Muscle layer of duodenum (tissue), 2 donors: ENCODE results near the gene NPLOC4.

Experiments used
- H3K27ac ChIP-seq: one replicate; pipeline ENCODE4 v1.7.0; 2013; ENCODE audit warnings: mild to moderate bottlenecking, low read length
- H3K27me3 ChIP-seq: one replicate; pipeline ENCODE4 v1.7.0; 2013; ENCODE audit warnings: low read depth, mild to moderate bottlenecking, control low read depth, low read length
- H3K36me3 ChIP-seq, 2 donors: one replicate each; pipeline ENCODE4 v1.7.0; 2013; ENCODE audit warnings: low read length in 2 of 2, control low read depth in 1 of 2, mild to moderate bottlenecking in 1 of 2; ENCODE audit not compliant: insufficient read depth in 2 of 2, control insufficient read depth in 1 of 2
- H3K4me1 ChIP-seq, 2 donors: one replicate each; pipeline ENCODE4 v1.7.0; 2013; ENCODE audit warnings: low read length in 2 of 2, mild to moderate bottlenecking in 2 of 2, control low read depth in 1 of 2, moderate library complexity in 1 of 2; ENCODE audit not compliant: insufficient read depth in 2 of 2, control insufficient read depth in 1 of 2
- H3K4me3 ChIP-seq, 2 donors: one replicate each; pipeline ENCODE4 v1.7.0; 2013; ENCODE audit warnings: low read length in 2 of 2, low read depth in 1 of 2, mild to moderate bottlenecking in 1 of 2
- H3K9me3 ChIP-seq, 2 donors: one replicate each; pipeline ENCODE4 v1.7.0; 2013; ENCODE audit warnings: low read length in 2 of 2, control low read depth in 1 of 2, mild to moderate bottlenecking in 1 of 2; ENCODE audit not compliant: control insufficient read depth in 1 of 2
- donor health status: healthy.

Gene NPLOC4

GRCh38 chr17:81542431-81543338, 94.2 kb downstream of the NPLOC4 start:
- peaks cover 7 to 91% of the 10 kb centered on the region in 2 donors for H3K36me3 ChIP-seq
- no peaks in the 10 kb centered on the region for H3K9me3 ChIP-seq
- H3K27ac ChIP-seq = no peak overlapping the region
- no peaks in the 10 kb centered on the region for H3K4me1 ChIP-seq
- no peak overlapping the region for H3K4me3 ChIP-seq
- H3K27me3 ChIP-seq = peaks cover 1% of the 10 kb centered on the region

DNA sequence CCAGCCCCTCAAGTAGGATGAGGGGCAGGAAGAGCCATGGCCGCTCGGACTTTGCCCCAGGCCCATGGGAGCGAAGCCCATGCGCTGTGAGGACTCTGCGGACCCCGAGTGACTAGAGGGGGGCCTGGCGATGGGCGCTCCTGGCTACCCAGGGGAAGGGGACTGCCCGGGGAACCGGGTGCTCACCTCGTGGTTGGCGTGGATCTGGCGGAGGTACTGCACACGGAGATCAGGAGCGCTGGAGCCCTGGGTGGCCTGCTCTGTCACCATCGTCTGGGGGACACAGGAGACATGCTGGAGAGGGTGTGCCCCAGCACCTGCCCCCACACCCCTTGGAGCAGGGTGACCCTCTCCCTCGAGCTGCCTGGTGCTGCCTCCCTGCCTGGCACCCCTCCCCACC, 95.8 kb downstream of the NPLOC4 start:
- Histone ChIP-seq H3K27me3 (peaks cover 10% of the 10 kb centered on the region), H3K9me3 (no peaks in the 10 kb centered on the region), H3K4me1 (peaks cover 0 to 11% of the 10 kb centered on the region in 2 donors), H3K4me3 (no peak overlapping the region), H3K27ac (no peak overlapping the region), H3K36me3 (peaks cover 7 to 75% of the 10 kb centered on the region in 2 donors)

- no peak overlapping the region for H3K4me3 ChIP-seq
- peaks cover 0 to 11% of the 10 kb centered on the region in 2 donors for H3K4me1 ChIP-seq
- H3K27me3 ChIP-seq = peaks cover 14% of the 10 kb centered on the region
- H3K27ac ChIP-seq = no peak overlapping the region
- peaks cover 0 to 3% of the 10 kb centered on the region in 2 donors for H3K9me3 ChIP-seq
- peaks cover 7 to 70% of the 10 kb centered on the region in 2 donors for H3K36me3 ChIP-seq
Observed at GRCh38 chr17:81540676-81541027, 96.3 kb downstream of the NPLOC4 start.

GRCh38 chr17:81539961-81540675, 96.8 kb downstream of the NPLOC4 start:
- H3K9me3 ChIP-seq = peaks cover 0 to 3% of the 10 kb centered on the region in 2 donors
- peaks cover 14% of the 10 kb centered on the region for H3K27me3 ChIP-seq
- no peak overlapping the region for H3K4me3 ChIP-seq
- peaks cover 0 to 11% of the 10 kb centered on the region in 2 donors for H3K4me1 ChIP-seq
- no peak overlapping the region for H3K27ac ChIP-seq
- H3K36me3 ChIP-seq = peaks cover 1 to 65% of the 10 kb centered on the region in 2 donors

DNA sequence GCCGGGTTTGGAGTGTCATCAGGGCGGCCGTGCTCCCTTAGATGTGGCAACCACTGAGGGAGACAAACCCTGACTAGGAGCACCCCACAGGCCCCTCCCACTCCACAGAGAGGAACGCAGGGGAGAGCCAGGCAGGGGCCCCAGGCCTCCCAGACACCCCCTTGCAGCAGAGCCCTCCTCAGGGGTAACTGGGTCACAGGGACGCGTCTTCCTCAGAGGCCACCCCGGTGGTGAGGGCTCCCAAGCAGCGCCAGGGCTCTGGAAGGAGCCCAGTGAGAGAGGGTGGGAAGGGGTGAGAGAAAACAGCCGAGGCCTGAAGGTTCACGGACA, 97.4 kb downstream of the NPLOC4 start:
- peaks cover 0 to 11% of the 10 kb centered on the region in 2 donors for H3K4me1 ChIP-seq
- H3K27ac ChIP-seq = no peak overlapping the region
- H3K36me3 ChIP-seq = peaks cover 0 to 59% of the 10 kb centered on the region in 2 donors
- H3K4me3 ChIP-seq = no peak overlapping the region
- H3K9me3 ChIP-seq = peaks cover 0 to 3% of the 10 kb centered on the region in 2 donors
- peaks cover 14% of the 10 kb centered on the region for H3K27me3 ChIP-seq

DNA sequence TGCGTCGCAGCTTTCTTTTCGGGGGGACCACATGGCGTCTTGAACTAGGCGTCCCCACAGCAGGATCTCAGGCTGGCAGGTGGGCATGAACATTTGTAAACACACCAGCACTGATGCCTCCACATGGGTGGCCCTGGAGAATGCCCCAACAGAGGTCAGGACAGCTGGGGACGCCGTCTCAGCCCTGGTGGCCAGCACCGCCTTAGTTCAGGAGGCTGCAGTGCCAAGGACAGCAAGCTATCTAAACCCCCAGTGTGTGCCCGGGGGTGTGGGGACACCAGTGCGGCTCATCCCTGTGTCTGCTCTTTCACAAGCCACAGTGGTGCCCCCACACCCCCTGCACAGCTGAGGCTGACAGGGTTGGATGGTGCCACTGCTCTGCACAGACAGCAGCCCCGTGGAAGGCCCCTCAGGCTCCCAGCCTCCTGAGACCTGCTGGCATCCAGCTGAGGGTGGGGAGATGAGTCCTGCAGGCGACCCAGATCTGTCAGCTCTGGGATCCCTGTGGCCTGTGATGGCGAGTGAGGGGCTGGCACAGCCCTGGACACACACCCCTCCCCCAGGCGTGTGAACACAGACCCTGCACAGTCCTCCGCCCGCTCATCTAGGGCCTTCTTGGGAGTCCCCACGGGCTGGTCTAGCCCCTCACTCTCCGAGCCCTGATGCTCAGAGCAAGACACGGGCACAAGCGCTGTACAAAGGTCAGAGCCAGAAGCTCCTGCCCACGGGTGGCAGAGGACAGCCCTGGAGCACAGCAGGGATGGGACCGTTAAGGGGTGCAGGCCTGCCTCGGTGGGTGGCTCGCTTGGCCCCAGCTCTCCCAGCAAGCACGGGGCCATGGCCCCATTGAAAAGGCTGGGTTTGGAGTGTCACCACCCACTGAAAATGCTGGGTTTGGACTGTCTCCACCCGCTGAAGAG, 98.0 kb downstream of the NPLOC4 start:
- Histone ChIP-seq H3K27ac (no peak overlapping the region), H3K4me1 (peaks cover 0 to 11% of the 10 kb centered on the region in 2 donors), H3K9me3 (peaks cover 0 to 3% of the 10 kb centered on the region in 2 donors), H3K4me3 (no peak overlapping the region), H3K27me3 (peaks cover 18% of the 10 kb centered on the region), H3K36me3 (peaks cover 0 to 53% of the 10 kb centered on the region in 2 donors)

- no peak overlapping the region for H3K27ac ChIP-seq
- H3K4me3 ChIP-seq = no peak overlapping the region
- peaks cover 0 to 44% of the 10 kb centered on the region in 2 donors for H3K36me3 ChIP-seq
- peaks cover 22% of the 10 kb centered on the region for H3K27me3 ChIP-seq
- peaks cover 0 to 3% of the 10 kb centered on the region in 2 donors for H3K9me3 ChIP-seq
- H3K4me1 ChIP-seq = peaks cover 0 to 11% of the 10 kb centered on the region in 2 donors
Observed at GRCh38 chr17:81537856-81538555, 98.9 kb downstream of the NPLOC4 start.

GRCh38 chr17:81537343-81537855, 99.5 kb downstream of the NPLOC4 start:
- Histone ChIP-seq H3K4me3 (no peak overlapping the region), H3K27ac (no peak overlapping the region), H3K4me1 (peaks cover 0 to 11% of the 10 kb centered on the region in 2 donors), H3K27me3 (peaks cover 22% of the 10 kb centered on the region), H3K9me3 (peaks cover 0 to 3% of the 10 kb centered on the region in 2 donors), H3K36me3 (peaks cover 0 to 38% of the 10 kb centered on the region in 2 donors)

DNA sequence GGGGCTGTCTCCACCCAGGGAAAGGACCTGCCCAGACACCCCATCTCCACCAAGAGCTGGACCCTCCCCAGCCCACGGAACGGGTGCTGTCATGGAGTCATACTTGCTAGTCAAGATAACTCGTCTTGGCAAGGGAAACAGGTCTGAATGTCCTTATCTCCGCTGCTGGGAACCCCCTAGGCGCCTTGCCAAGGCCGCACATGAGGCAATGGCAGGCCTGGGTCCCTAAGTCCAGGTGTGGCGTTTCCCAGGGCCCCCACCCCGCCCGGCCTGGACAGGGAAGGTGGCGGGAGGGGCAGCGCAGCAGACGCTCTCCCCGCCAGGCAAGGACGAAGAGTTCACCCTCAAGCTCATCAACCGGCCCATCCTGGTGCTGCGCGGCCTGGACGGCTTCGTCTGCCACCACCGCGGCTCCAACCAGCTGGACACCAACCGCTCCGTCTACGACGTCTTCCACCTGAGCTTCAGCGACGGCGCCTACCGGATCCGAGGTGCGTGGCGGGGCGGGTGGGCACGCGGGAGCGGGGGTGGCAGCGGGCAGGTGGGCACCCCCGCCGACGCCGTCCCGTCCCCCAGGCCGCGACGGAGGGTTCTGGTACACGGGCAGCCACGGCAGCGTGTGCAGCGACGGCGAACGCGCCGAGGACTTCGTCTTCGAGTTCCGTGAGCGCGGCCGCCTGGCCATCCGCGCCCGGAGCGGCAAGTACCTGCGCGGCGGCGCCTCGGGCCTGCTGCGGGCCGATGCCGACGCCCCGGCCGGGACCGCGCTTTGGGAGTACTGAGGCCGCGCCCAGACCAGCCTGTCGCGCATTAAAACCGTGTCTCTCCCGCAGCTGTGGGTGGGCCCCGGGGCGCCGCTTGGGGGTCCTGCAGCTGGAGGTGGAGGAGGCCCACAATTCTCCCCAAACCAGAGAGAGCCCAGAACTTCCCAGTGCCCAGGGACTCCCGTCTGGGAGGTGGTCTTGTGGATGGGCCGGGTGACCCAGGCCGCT, 100.3 kb downstream of the NPLOC4 start:
- peaks cover 22% of the 10 kb centered on the region for H3K27me3 ChIP-seq
- H3K36me3 ChIP-seq = peaks cover 0 to 35% of the 10 kb centered on the region in 2 donors
- H3K4me1 ChIP-seq = peaks cover 0 to 11% of the 10 kb centered on the region in 2 donors
- H3K9me3 ChIP-seq = peaks cover 0 to 3% of the 10 kb centered on the region in 2 donors
- no peak overlapping the region for H3K27ac ChIP-seq
- no peak overlapping the region for H3K4me3 ChIP-seq
